ENCODE results near the gene TAF9B.
"Not testable (repeated sequence)": the region's sequence is repeated elsewhere in the genome, so short reads cannot be mapped to it uniquely, and the experiment has no call there.

The TAF9B gene

DNA sequence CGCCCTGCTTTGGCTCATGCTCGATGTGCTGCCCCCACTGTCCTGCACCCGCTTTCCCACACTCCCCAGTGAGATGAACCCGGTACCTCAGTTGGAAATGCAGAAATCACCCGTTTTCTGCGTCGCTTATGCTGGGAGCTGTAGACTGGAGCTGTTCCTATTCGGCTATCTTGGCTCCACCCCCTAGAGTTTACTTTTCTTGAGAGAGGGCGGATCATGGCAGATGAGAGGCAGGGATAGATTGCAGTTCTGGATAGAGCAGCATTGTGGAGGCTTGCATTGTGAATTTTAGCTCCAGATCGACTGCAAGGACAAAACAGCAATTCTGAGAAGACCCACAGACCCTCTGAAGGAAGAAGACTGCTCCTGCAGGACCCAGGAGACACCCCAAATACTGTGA is 18.4 kb upstream of the TAF9B start:
- DNase-seq; POLR2A ChIA-PET; H3K36me3 ChIP-seq (ENCODE audit: control insufficient read depth in 4 of 4, insufficient read depth in 4 of 4, low read length in 3 of 4); CTCF ChIA-PET; H3K4me3 ChIP-seq (ENCODE audit: control insufficient read depth in 1 of 7, extremely low read depth in 1 of 7, insufficient read depth in 4 of 7, low read depth in 2 of 7, low read length in 6 of 7); H3K27ac ChIP-seq (ENCODE audit: insufficient read depth in 1 of 2, low read depth in 1 of 2, low read length in 2 of 2, poor library complexity in 1 of 2, severe bottlenecking in 2 of 2); H3K9me3 ChIP-seq (ENCODE audit: control extremely low read depth in 1 of 5, control insufficient read depth in 4 of 5, insufficient read depth in 2 of 5, low read depth in 1 of 5, low read length in 4 of 5); H3K27me3 ChIP-seq (replicated peaks in 2 of 5; ENCODE audit: control insufficient read depth in 4 of 5, insufficient read depth in 5 of 5, low read length in 4 of 5); H3K4me1 ChIP-seq (ENCODE audit: control extremely low read depth in 1 of 4, control insufficient read depth in 4 of 4, insufficient read depth in 4 of 4, low read length in 3 of 4): not testable (repeated sequence)
- 75% methylated on average over 6 of the region's 10 CpGs for WGBS (ENCODE audit: insufficient coverage)

DNA sequence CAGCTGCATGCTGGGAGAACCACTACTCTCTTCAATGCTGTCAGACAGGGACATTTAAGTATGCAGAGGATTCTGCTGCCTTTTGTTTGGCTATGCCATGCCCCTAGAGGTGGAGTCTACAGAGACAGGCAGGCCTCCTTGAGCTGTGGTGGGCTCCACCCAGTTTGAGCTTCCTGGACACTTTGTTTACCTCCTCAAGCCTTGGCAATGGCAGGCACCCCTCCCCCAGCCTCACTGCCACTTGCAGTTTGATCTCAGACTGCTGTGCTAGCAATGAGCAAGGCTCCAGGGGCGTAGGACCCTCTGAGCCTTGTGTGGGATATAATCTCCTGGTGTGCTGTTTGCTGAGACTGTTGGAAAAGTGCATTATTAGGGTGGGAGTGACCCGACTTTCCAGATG is 17.9 kb upstream of the TAF9B start:
- H3K4me1 ChIP-seq (ENCODE audit: control extremely low read depth in 1 of 4, control insufficient read depth in 4 of 4, insufficient read depth in 4 of 4, low read length in 3 of 4); H3K4me3 ChIP-seq (ENCODE audit: control insufficient read depth in 1 of 7, extremely low read depth in 1 of 7, insufficient read depth in 4 of 7, low read depth in 2 of 7, low read length in 6 of 7); POLR2A ChIA-PET; DNase-seq; H3K27ac ChIP-seq (ENCODE audit: insufficient read depth in 1 of 2, low read depth in 1 of 2, low read length in 2 of 2, poor library complexity in 1 of 2, severe bottlenecking in 2 of 2); CTCF ChIA-PET; H3K9me3 ChIP-seq (ENCODE audit: control extremely low read depth in 1 of 5, control insufficient read depth in 4 of 5, insufficient read depth in 2 of 5, low read depth in 1 of 5, low read length in 4 of 5); H3K36me3 ChIP-seq (ENCODE audit: control insufficient read depth in 4 of 4, insufficient read depth in 4 of 4, low read length in 3 of 4); H3K27me3 ChIP-seq (replicated peaks in 2 of 5; ENCODE audit: control insufficient read depth in 4 of 5, insufficient read depth in 5 of 5, low read length in 4 of 5): not testable (repeated sequence)
- WGBS (ENCODE audit: insufficient coverage): 81% methylated on average over 2 of the region's 2 CpGs

DNA sequence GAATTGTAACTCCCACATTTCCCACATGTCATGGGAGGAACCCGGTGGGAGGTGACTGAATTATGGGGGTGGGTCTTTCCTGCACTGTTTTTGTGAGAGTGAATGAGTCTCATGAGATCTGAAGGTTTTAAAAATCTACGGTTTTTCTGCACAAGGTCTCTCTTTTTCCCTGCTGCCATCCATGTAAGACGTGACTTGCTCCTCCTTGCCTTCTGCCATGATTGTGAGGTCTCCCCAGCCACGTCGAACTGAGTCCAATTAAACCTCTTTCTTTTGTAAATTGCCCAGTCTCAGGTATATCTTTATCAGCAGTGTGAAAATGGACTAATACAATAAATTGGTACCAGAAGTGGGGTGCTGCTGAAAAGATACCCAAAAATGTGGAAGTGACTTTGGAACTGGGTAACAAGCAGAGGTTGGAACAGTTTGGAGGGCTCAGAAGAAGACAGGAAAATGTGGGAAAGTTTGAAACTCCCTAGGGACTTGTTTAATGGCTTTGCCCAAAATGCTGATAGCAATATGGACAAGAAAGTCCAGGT is 7.6 kb upstream of the TAF9B start:
- DNase-seq, POLR2A ChIA-PET: not testable (repeated sequence)

DNA sequence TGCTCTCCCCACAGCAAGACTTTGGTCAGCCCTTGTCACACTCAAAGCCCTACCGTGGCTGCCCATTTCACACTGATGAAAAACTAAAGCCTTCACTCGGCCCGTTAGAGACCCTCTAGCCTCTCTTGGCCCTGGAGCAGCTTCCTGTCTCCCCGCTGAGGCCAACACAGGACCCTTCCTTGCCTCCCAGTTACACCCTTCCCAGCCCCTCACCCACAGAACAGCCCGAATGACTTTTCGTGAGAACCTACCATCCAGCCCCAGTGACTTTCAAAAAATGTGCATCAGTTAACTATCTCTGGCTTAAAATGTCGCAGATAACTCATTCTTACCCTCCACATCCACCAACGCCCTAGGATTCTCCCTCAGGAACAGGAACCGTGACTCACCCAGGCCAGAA is 756 bp upstream of the TAF9B start:
- Histone ChIP-seq H3K27ac (ENCODE audit: insufficient read depth in 1 of 2, low read depth in 1 of 2, low read length in 2 of 2, poor library complexity in 1 of 2, severe bottlenecking in 2 of 2) (peak overlapping the region in 1 of 2 experiments; percentile 73), H3K36me3 (ENCODE audit: control insufficient read depth in 4 of 4, insufficient read depth in 4 of 4, low read length in 3 of 4) (no peaks in the 10 kb centered on the region), H3K4me3 (ENCODE audit: control insufficient read depth in 1 of 7, extremely low read depth in 1 of 7, insufficient read depth in 4 of 7, low read depth in 2 of 7, low read length in 6 of 7) (peak overlapping the region in 3 of 7 experiments; percentile 56 to 84 (median 80)), H3K4me1 (ENCODE audit: control extremely low read depth in 1 of 4, control insufficient read depth in 4 of 4, insufficient read depth in 4 of 4, low read length in 3 of 4) (peaks cover 0 to 2% (median 0%) of the 10 kb centered on the region in 4 experiments), H3K9me3 (ENCODE audit: control extremely low read depth in 1 of 5, control insufficient read depth in 4 of 5, insufficient read depth in 2 of 5, low read depth in 1 of 5, low read length in 4 of 5) (no peaks in the 10 kb centered on the region), H3K27me3 (replicated peaks in 2 of 5; ENCODE audit: control insufficient read depth in 4 of 5, insufficient read depth in 5 of 5, low read length in 4 of 5) (no peaks in the 10 kb centered on the region)
- 79% methylated on average over 9 of the region's 9 CpGs for WGBS (ENCODE audit: insufficient coverage)
- ChIA-PET POLR2A (no interaction called here), CTCF (no interaction called here)
- DNase-seq: no peak

More for the DNA sequence above, 7.6 kb upstream of the TAF9B start:
- H3K36me3 ChIP-seq (ENCODE audit: control insufficient read depth in 4 of 4, insufficient read depth in 4 of 4, low read length in 3 of 4); H3K9me3 ChIP-seq (ENCODE audit: control extremely low read depth in 1 of 5, control insufficient read depth in 4 of 5, insufficient read depth in 2 of 5, low read depth in 1 of 5, low read length in 4 of 5); H3K27me3 ChIP-seq (replicated peaks in 2 of 5; ENCODE audit: control insufficient read depth in 4 of 5, insufficient read depth in 5 of 5, low read length in 4 of 5); H3K4me3 ChIP-seq (ENCODE audit: control insufficient read depth in 1 of 7, extremely low read depth in 1 of 7, insufficient read depth in 4 of 7, low read depth in 2 of 7, low read length in 6 of 7); H3K27ac ChIP-seq (ENCODE audit: insufficient read depth in 1 of 2, low read depth in 1 of 2, low read length in 2 of 2, poor library complexity in 1 of 2, severe bottlenecking in 2 of 2); CTCF ChIA-PET; H3K4me1 ChIP-seq (ENCODE audit: control extremely low read depth in 1 of 4, control insufficient read depth in 4 of 4, insufficient read depth in 4 of 4, low read length in 3 of 4): not testable (repeated sequence)
- WGBS (ENCODE audit: insufficient coverage): 100% methylated on average over 1 of the region's 5 CpGs

DNA sequence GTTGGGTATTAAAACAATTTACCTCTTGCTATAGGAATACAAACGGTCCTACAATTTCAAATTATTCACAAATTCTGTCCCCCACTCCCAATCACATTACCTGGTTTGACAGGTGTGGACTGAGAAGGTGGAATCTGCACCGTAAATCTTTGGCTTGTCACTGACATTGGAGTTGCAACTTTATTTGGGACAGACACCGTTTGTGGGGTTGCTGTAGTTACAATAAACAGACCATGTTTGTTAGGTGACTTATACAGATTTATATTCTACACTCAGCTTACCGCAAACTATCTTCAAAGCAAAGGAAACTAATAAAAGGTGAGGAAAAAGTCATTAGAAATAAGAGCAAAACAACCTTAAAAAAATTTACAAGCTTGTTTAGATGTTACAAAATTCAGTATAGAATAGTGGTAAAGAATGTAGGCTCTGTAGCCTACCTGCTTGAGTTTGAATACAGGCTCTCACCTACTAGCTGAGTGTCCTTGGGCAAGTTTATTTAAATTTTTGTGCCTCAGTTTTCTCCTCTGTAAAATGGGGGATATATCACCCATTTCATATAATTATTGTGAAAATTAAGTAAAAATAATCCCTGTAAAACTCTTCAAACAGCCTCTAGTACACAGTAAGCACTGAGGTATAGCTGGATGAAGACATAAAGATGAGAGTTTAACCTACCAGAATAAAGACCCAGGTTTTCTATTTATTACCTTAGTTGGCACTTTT is 6.1 kb downstream of the TAF9B start:
- Histone ChIP-seq H3K9me3 (ENCODE audit: control extremely low read depth in 1 of 5, control insufficient read depth in 4 of 5, insufficient read depth in 2 of 5, low read depth in 1 of 5, low read length in 4 of 5) (no peaks in the 10 kb centered on the region), H3K4me3 (ENCODE audit: control insufficient read depth in 1 of 7, extremely low read depth in 1 of 7, insufficient read depth in 4 of 7, low read depth in 2 of 7, low read length in 6 of 7) (no peak overlapping the region), H3K27me3 (replicated peaks in 2 of 5; ENCODE audit: control insufficient read depth in 4 of 5, insufficient read depth in 5 of 5, low read length in 4 of 5) (no peaks in the 10 kb centered on the region), H3K4me1 (ENCODE audit: control extremely low read depth in 1 of 4, control insufficient read depth in 4 of 4, insufficient read depth in 4 of 4, low read length in 3 of 4) (no peaks in the 10 kb centered on the region), H3K36me3 (ENCODE audit: control insufficient read depth in 4 of 4, insufficient read depth in 4 of 4, low read length in 3 of 4) (peaks cover 2 to 11% (median 4%) of the 10 kb centered on the region in 4 experiments), H3K27ac (ENCODE audit: insufficient read depth in 1 of 2, low read depth in 1 of 2, low read length in 2 of 2, poor library complexity in 1 of 2, severe bottlenecking in 2 of 2) (no peak overlapping the region)
- WGBS (ENCODE audit: insufficient coverage): no CpG with 5 or more reads among the region's 4 CpGs
- CTCF ChIA-PET: no interaction called here
- POLR2A ChIA-PET: no interaction called here
- no peak for DNase-seq

DNA sequence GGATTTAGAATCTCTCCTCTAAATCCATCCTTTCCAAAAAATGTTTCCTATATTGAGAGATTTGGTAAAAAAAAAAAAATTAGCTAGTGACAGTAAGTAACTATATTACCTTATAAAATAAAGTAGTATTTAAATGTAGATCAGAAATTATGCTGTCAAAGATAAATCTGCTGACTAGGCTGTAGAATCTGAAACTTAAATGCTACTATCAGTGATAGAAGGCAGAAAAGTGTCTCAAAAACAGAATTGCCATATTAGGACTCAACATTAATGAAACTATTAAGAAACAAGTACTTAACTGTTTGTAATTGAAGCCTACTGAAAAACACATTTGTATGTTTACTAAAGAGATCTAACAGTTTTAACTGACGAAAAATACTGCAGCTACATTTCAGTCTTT is 8.3 kb downstream of the TAF9B start:
- ChIA-PET CTCF (no interaction called here), POLR2A (interaction anchor here (0.5 kb wide), 1 partner anchor 15 kb away, joined by 3 read pairs; no protein-coding TSS in a partner anchor)
- no peaks in the 10 kb centered on the region for H3K27me3 ChIP-seq (replicated peaks in 2 of 5; ENCODE audit: control insufficient read depth in 4 of 5, insufficient read depth in 5 of 5, low read length in 4 of 5)
- peaks cover 5 to 25% (median 13%) of the 10 kb centered on the region in 4 experiments for H3K36me3 ChIP-seq (ENCODE audit: control insufficient read depth in 4 of 4, insufficient read depth in 4 of 4, low read length in 3 of 4)
- no peak overlapping the region for H3K27ac ChIP-seq (ENCODE audit: insufficient read depth in 1 of 2, low read depth in 1 of 2, low read length in 2 of 2, poor library complexity in 1 of 2, severe bottlenecking in 2 of 2)
- H3K4me1 ChIP-seq (ENCODE audit: control extremely low read depth in 1 of 4, control insufficient read depth in 4 of 4, insufficient read depth in 4 of 4, low read length in 3 of 4): no peaks in the 10 kb centered on the region
- no peak overlapping the region for H3K4me3 ChIP-seq (ENCODE audit: control insufficient read depth in 1 of 7, extremely low read depth in 1 of 7, insufficient read depth in 4 of 7, low read depth in 2 of 7, low read length in 6 of 7)
- WGBS (ENCODE audit: insufficient coverage): 100% methylated on average over 1 of the region's 1 CpG
- H3K9me3 ChIP-seq (ENCODE audit: control extremely low read depth in 1 of 5, control insufficient read depth in 4 of 5, insufficient read depth in 2 of 5, low read depth in 1 of 5, low read length in 4 of 5): no peaks in the 10 kb centered on the region
- DNase-seq: no peak

DNA sequence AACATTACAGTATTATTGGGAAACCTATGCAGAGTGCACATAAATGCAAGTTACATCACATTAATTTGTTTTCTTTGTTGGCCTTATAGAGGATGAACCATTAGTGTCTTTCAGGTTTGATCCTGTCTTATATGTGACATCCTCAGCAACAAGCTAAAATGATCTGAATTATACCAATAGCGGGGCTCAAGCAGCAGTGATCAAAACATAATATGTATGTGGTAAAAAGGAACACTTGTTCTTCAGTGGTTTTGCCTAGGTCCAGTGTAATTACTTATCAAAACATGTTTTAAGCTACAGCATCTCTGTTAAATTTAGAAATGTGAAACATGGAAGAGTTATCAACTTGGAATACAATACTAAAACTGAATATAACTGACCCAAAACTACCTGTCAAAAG is 9.1 kb downstream of the TAF9B start:
- Histone ChIP-seq H3K4me3 (ENCODE audit: control insufficient read depth in 1 of 7, extremely low read depth in 1 of 7, insufficient read depth in 4 of 7, low read depth in 2 of 7, low read length in 6 of 7) (no peak overlapping the region), H3K36me3 (ENCODE audit: control insufficient read depth in 4 of 4, insufficient read depth in 4 of 4, low read length in 3 of 4) (peaks cover 5 to 32% (median 17%) of the 10 kb centered on the region in 4 experiments), H3K27ac (ENCODE audit: insufficient read depth in 1 of 2, low read depth in 1 of 2, low read length in 2 of 2, poor library complexity in 1 of 2, severe bottlenecking in 2 of 2) (no peak overlapping the region), H3K4me1 (ENCODE audit: control extremely low read depth in 1 of 4, control insufficient read depth in 4 of 4, insufficient read depth in 4 of 4, low read length in 3 of 4) (no peaks in the 10 kb centered on the region), H3K27me3 (replicated peaks in 2 of 5; ENCODE audit: control insufficient read depth in 4 of 5, insufficient read depth in 5 of 5, low read length in 4 of 5) (no peaks in the 10 kb centered on the region), H3K9me3 (ENCODE audit: control extremely low read depth in 1 of 5, control insufficient read depth in 4 of 5, insufficient read depth in 2 of 5, low read depth in 1 of 5, low read length in 4 of 5) (no peaks in the 10 kb centered on the region)
- WGBS (ENCODE audit: insufficient coverage): no CpG with 5 or more reads among the region's 1 CpG
- ChIA-PET CTCF (interaction anchor here (0.9 to 1.0 kb wide), 2 partner anchors 13 to 16 kb away, joined by 3 read pairs; no protein-coding TSS in a partner anchor), POLR2A (interaction anchor here (0.5 kb wide), 1 partner anchor 14 kb away, joined by 3 read pairs; no protein-coding TSS in a partner anchor)
- no peak for DNase-seq
